ENCODE data around the gene PKHD1. TPM values are rescaled to one million over a fixed set of nuclear protein-coding genes. Genes with fewer than 3 reads are reported as not detected.

PKHD1 gene
- total and polyA plus RNA-seq, 2 of the 13 experiments (the other 11 are each of a cell fraction or from before 2014, with no cell fraction given), result 0.01 to 0.13 TPM

- TF ChIP-seq, protein P1, sequence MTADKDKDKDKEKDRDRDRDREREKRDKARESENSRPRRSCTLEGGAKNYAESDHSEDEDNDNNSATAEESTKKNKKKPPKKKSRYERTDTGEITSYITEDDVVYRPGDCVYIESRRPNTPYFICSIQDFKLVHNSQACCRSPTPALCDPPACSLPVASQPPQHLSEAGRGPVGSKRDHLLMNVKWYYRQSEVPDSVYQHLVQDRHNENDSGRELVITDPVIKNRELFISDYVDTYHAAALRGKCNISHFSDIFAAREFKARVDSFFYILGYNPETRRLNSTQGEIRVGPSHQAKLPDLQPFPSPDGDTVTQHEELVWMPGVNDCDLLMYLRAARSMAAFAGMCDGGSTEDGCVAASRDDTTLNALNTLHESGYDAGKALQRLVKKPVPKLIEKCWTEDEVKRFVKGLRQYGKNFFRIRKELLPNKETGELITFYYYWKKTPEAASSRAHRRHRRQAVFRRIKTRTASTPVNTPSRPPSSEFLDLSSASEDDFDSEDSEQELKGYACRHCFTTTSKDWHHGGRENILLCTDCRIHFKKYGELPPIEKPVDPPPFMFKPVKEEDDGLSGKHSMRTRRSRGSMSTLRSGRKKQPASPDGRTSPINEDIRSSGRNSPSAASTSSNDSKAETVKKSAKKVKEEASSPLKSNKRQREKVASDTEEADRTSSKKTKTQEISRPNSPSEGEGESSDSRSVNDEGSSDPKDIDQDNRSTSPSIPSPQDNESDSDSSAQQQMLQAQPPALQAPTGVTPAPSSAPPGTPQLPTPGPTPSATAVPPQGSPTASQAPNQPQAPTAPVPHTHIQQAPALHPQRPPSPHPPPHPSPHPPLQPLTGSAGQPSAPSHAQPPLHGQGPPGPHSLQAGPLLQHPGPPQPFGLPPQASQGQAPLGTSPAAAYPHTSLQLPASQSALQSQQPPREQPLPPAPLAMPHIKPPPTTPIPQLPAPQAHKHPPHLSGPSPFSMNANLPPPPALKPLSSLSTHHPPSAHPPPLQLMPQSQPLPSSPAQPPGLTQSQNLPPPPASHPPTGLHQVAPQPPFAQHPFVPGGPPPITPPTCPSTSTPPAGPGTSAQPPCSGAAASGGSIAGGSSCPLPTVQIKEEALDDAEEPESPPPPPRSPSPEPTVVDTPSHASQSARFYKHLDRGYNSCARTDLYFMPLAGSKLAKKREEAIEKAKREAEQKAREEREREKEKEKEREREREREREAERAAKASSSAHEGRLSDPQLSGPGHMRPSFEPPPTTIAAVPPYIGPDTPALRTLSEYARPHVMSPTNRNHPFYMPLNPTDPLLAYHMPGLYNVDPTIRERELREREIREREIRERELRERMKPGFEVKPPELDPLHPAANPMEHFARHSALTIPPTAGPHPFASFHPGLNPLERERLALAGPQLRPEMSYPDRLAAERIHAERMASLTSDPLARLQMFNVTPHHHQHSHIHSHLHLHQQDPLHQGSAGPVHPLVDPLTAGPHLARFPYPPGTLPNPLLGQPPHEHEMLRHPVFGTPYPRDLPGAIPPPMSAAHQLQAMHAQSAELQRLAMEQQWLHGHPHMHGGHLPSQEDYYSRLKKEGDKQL (CRISPR knock-in tag; IDR thresholded peaks at IDR 0.05; ENCODE audit: low read depth), result no peak
- TF ChIP-seq KLF16 (CRISPR knock-in tag; IDR thresholded peaks at IDR 0.05), result no peak
Observed at GRCh38 chr6:51989789-51990188, 97.6 kb downstream of the PKHD1 start (continued).

- POLR2A ChIA-PET, result no interaction called here
Observed at GRCh38 chr6:51986864-51987263, 100.5 kb downstream of the PKHD1 start.

More at GRCh38 chr6:51986864-51987263, 100.5 kb downstream of the PKHD1 start:
- DNase-seq (ENCODE audit: low spot score), result no peak
- no peak overlapping the region for H3K4me3 ChIP-seq (replicated peaks in 1 of 3; ENCODE audit: insufficient read depth in 1 of 3, low read depth in 2 of 3, low read length in 3 of 3)
- intact Hi-C loops (cut with micrococcal nuclease; ENCODE audit: unreplicated experiment), result no loop called here
- no peak for ATAC-seq
- no peak overlapping the region for H2AFZ ChIP-seq (ENCODE audit: low read length)
- no peak for FAIRE-seq
- no peaks in the 10 kb centered on the region for H4K20me1 ChIP-seq (ENCODE audit: insufficient read depth, low read length)
- no TSS peak for BruUV-seq (replicated peaks)
- TF ChIP-seq NR2F6 (IDR thresholded peaks at IDR 0.05) (no peak), NR2F6 (CRISPR knock-in tag; IDR thresholded peaks at IDR 0.05) (no peak), ZNF589 (CRISPR knock-in tag; conservative IDR thresholded peaks at IDR 0.05) (no peak), ZNF782 (CRISPR knock-in tag; IDR thresholded peaks at IDR 0.05; ENCODE audit: borderline replicate concordance) (no peak), ZNF768 (CRISPR knock-in tag; IDR thresholded peaks at IDR 0.05) (no peak), KLF6 (CRISPR knock-in tag; IDR thresholded peaks at IDR 0.05) (no peak), JDP2 (CRISPR knock-in tag; IDR thresholded peaks at IDR 0.05; ENCODE audit: borderline replicate concordance) (no peak), MYNN (CRISPR knock-in tag; IDR thresholded peaks at IDR 0.05; ENCODE audit: low read depth) (no peak), ZNF20 (CRISPR knock-in tag; IDR thresholded peaks at IDR 0.05) (no peak), RXRA (CRISPR knock-in tag; IDR thresholded peaks at IDR 0.05) (no peak)
- H3K4me1 ChIP-seq (ENCODE audit: insufficient read depth, low read length), result no peaks in the 10 kb centered on the region
- no peaks in the 10 kb centered on the region for H3K36me3 ChIP-seq (replicated peaks in 1 of 2; ENCODE audit: control insufficient read depth in 1 of 2, insufficient read depth in 2 of 2, low read length in 2 of 2)
- H3K27me3 ChIP-seq (ENCODE audit: control insufficient read depth in 1 of 2, insufficient read depth in 2 of 2, low read length in 2 of 2), result no peaks in the 10 kb centered on the region
- CTCF ChIA-PET (ENCODE audit: low intra/inter-chr PET ratio, low total read pairs), result no interaction called here
- no peaks in the 10 kb centered on the region for H3K9me3 ChIP-seq (ENCODE audit: low read length)
- in situ Hi-C loops (cut with HindIII; ENCODE audit: extremely low pct_ligation_motif_present, low pct_unique_long_range_greater_than_20kb), result no loop called here
- no peak overlapping the region for H3K9ac ChIP-seq (ENCODE audit: insufficient read depth, low read depth, low read length)
- H3K4me2 ChIP-seq (ENCODE audit: low read depth, low read length), result no peak overlapping the region
- no peak overlapping the region for H3K27ac ChIP-seq (ENCODE audit: extremely low read length, insufficient read depth, low read length)
- no peaks in the 10 kb centered on the region for H3K79me2 ChIP-seq (ENCODE audit: insufficient read depth, low read length)
- 18% methylated on average over 5 of the region's 5 CpGs for WGBS (ENCODE audit: low lambda C conversion rate)

All from HepG2 (cell line).